ENCODE results near the gene F8A3. TPM values are rescaled to one million over a fixed set of nuclear protein-coding genes. Genes with fewer than 3 reads are reported as not detected.
A peak's percentile ranks its signal among the peaks of the same experiment; 100 is the strongest.

F8A3 gene
- total RNA-seq, 1 donor = 0.72 TPM

DNA sequence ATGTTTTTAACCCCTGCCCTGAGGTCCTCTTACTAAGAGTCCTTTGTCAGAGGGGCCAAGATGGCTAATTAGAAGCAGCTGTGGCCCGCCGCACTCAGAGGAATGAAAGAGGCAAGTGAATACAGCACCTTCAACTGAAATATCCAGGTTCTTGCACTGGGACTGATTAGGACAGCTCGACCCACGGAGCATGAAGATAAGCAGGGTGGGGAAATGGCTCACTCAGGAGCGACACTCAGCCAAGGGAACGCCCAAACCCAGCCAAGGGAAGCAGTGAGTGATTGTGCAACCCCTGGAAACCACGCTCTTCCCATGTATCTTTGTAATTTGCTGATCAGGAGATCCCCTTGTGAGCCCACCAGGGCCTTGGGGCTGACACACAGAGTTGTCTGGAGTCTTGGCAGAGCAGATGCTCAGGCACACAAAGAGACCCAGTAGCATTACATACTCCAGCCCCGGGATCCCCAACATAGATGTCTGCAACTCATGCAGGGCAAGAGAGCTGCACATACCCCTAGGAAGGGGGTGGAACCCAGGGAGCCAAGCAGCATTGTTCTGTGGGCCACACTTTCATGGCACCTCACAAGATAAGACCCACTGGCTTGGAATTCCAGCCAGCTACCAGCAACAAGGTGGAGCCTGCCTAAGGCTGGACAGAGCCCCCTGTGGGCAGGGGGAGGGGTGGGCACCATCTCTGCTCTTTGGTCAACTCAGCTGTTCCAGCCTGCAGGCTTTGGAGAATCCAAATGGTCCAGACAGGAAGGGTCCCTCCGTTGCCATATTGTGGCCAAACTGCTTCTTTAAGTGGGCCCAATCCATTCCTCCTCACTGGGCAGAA is 23.3 kb downstream of the F8A3 start:
- TF ChIP-seq, protein P1, sequence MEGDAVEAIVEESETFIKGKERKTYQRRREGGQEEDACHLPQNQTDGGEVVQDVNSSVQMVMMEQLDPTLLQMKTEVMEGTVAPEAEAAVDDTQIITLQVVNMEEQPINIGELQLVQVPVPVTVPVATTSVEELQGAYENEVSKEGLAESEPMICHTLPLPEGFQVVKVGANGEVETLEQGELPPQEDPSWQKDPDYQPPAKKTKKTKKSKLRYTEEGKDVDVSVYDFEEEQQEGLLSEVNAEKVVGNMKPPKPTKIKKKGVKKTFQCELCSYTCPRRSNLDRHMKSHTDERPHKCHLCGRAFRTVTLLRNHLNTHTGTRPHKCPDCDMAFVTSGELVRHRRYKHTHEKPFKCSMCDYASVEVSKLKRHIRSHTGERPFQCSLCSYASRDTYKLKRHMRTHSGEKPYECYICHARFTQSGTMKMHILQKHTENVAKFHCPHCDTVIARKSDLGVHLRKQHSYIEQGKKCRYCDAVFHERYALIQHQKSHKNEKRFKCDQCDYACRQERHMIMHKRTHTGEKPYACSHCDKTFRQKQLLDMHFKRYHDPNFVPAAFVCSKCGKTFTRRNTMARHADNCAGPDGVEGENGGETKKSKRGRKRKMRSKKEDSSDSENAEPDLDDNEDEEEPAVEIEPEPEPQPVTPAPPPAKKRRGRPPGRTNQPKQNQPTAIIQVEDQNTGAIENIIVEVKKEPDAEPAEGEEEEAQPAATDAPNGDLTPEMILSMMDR (IDR thresholded peaks at IDR 0.05; ENCODE audit: insufficient read depth, low read length) = no peak
- peak; percentile 10 for DNase-seq (ENCODE audit: low read depth)
- H3K4me3 ChIP-seq (ENCODE audit: low read depth, low read length) = no peak overlapping the region

DNA sequence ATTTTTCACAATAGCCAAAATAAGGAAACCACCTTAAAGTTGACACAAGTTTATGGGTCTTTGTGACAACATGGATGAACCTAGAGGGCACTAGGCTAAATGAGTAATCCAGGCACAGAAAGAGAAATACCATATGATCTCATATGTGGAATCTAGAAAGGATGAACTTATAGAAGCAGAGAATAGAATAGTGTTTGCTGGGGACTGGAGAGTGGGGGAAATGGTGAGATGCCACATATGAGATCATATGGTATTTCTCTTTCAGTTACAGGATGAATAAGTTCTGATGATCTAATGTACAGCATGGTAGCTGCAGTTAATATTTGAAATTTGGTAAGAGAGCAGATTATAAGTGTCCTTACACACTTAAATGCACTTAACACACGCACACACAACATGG is 40.7 kb downstream of the F8A3 start:
- TF ChIP-seq, protein P1 (IDR thresholded peaks at IDR 0.05; ENCODE audit: insufficient read depth, low read length) = no peak
- H3K4me3 ChIP-seq (ENCODE audit: low read depth, low read length) = no peak overlapping the region
- no peak for DNase-seq (ENCODE audit: low read depth)

Small RNAs within 50 kb of the gene (small RNA-seq; reads per million reads assigned to genes)
- not detected for gene MIR1184-3

Other genes starting within 250 kb of the F8A3 start
- 59.4 and 80.8 TPM in 2 replicates for gene VBP1, start 242.2 kb downstream of the F8A3 start, total RNA-seq (ENCODE audit: low replicate concordance)
- gene RAB39B, start 194.1 kb downstream of the F8A3 start, total RNA-seq (ENCODE audit: low replicate concordance) = 1.6 and 2.7 TPM in 2 replicates
- 12.6 and 104 TPM in 2 replicates for gene CLIC2, start 124.0 kb downstream of the F8A3 start, total RNA-seq (ENCODE audit: low replicate concordance)
- not detected in 2 replicates for gene F8A2, start 76.5 kb downstream of the F8A3 start, total RNA-seq (ENCODE audit: low replicate concordance)
- 0.57 and 0.72 TPM in 2 replicates for gene SPRY3, start 154.0 kb upstream of the F8A3 start, total RNA-seq (ENCODE audit: low replicate concordance)
- gene TMLHE, start 154.3 kb upstream of the F8A3 start, total RNA-seq (ENCODE audit: low replicate concordance) = 5.9 and 15.2 TPM in 2 replicates